ENCODE measurements around the gene SZT2. TPM values are rescaled to one million over a fixed set of nuclear protein-coding genes. Genes with fewer than 3 reads are reported as not detected.

The SZT2 gene
- total and polyA plus RNA-seq, 2 of the 13 experiments (the other 11 are each of a cell fraction or from before 2014, with no cell fraction given): 8.0 to 8.8 TPM

DNA sequence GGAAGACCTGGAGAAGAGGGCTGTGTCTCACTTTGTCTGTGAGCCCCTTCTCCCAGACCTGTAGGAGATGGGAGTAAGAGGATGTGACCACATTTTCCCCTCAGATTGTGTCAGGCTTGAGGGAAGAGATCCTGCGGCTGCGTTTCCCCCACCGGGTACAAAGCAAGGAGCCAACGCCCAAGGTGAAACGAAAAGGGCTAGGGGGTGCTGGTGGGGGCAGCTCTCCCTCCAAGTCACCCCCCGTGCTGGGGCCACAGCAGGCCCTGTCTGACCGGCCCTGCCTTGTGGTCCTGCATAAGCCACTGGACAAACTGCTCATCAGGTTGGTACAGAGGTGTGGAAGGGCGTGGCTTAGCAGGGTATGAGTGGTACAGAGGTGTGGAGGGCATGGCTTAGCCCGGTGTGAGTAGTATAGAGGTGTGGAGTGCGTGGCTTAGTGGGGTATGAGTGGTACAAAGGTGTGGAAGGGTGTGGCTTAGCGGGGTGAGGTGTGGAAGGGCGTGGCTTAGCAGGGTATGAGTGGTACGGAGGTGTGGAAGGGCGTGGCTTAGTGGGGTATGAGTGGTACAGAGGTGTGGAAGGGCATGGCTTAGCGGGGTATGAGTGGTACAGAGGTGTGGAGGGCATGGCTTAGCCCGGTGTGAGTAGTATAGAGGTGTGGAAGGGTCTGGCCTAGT, 33.4 kb downstream of the SZT2 start:
- Histone ChIP-seq H3K27ac (ENCODE audit: extremely low read length, insufficient read depth, low read length) (no peak overlapping the region), H3K9ac (ENCODE audit: insufficient read depth, low read depth, low read length) (no peak overlapping the region), H3K36me3 (replicated peaks in 1 of 2; ENCODE audit: control insufficient read depth in 1 of 2, insufficient read depth in 2 of 2, low read length in 2 of 2) (peaks cover 30 to 78% of the 10 kb centered on the region in 2 experiments), H3K79me2 (ENCODE audit: insufficient read depth, low read length) (no peaks in the 10 kb centered on the region), H3K4me1 (ENCODE audit: insufficient read depth, low read length) (0 out of 2 replicates have a peak, but pooled peaks cover 6% of the 10 kb centered on the region), H2AFZ (ENCODE audit: low read length) (no peak overlapping the region), H3K9me3 (ENCODE audit: low read length) (no peaks in the 10 kb centered on the region), H3K4me2 (ENCODE audit: low read depth, low read length) (no peak overlapping the region), H3K4me3 (replicated peaks in 1 of 3; ENCODE audit: insufficient read depth in 1 of 3, low read depth in 2 of 3, low read length in 3 of 3) (no peak overlapping the region), H4K20me1 (ENCODE audit: insufficient read depth, low read length) (no peaks in the 10 kb centered on the region), H3K27me3 (ENCODE audit: control insufficient read depth in 1 of 2, insufficient read depth in 2 of 2, low read length in 2 of 2) (no peaks in the 10 kb centered on the region)
- no peak for TF ChIP-seq HNRNPK (IDR thresholded peaks at IDR 0.05; ENCODE audit: low read depth, low read length, poor library complexity, severe bottlenecking)
- no peak for TF ChIP-seq NBN (conservative IDR thresholded peaks at IDR 0.05)
- TF ChIP-seq ZNF589 (CRISPR knock-in tag; conservative IDR thresholded peaks at IDR 0.05): no peak
- TF ChIP-seq, protein P1, sequence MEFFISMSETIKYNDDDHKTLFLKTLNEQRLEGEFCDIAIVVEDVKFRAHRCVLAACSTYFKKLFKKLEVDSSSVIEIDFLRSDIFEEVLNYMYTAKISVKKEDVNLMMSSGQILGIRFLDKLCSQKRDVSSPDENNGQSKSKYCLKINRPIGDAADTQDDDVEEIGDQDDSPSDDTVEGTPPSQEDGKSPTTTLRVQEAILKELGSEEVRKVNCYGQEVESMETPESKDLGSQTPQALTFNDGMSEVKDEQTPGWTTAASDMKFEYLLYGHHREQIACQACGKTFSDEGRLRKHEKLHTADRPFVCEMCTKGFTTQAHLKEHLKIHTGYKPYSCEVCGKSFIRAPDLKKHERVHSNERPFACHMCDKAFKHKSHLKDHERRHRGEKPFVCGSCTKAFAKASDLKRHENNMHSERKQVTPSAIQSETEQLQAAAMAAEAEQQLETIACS (CRISPR knock-in tag; IDR thresholded peaks at IDR 0.05): no peak
- TF ChIP-seq HMG20B (CRISPR knock-in tag; conservative IDR thresholded peaks at IDR 0.05): no peak
- TF ChIP-seq RORA (CRISPR knock-in tag; IDR thresholded peaks at IDR 0.05): no peak
- TF ChIP-seq NAIF1 (CRISPR knock-in tag; IDR thresholded peaks at IDR 0.05; ENCODE audit: borderline replicate concordance): no peak
- TF ChIP-seq IKZF4 (CRISPR knock-in tag; IDR thresholded peaks at IDR 0.05; ENCODE audit: borderline replicate concordance, low read depth, not compliant biosample characterization): no peak
- TF ChIP-seq ZBTB1 (CRISPR knock-in tag; IDR thresholded peaks at IDR 0.05; ENCODE audit: borderline replicate concordance): no peak
- CTCF ChIA-PET (ENCODE audit: low intra/inter-chr PET ratio, low total read pairs): no interaction called here
- no peak for ATAC-seq
- POLR2A ChIA-PET: no interaction called here
- in situ Hi-C loops (cut with HindIII; ENCODE audit: extremely low pct_ligation_motif_present, low pct_unique_long_range_greater_than_20kb): loop anchor here (25.0 kb wide), 1 partner anchor 511 kb away; no protein-coding TSS in a partner anchor
- no TSS peak for BruUV-seq (replicated peaks)
- FAIRE-seq: no peak
- whole genome bisulfite sequencing (ENCODE audit: low lambda C conversion rate): 95% methylated on average over 15 of the region's 16 CpGs
- DNase-seq (ENCODE audit: low spot score): no peak
- intact Hi-C loops (cut with micrococcal nuclease; ENCODE audit: unreplicated experiment): no loop called here
